ENCODE results near the gene FRAS1.
A peak's percentile ranks its signal among the peaks of the same experiment; 100 is the strongest.

GRCh38 chr4:78059524-78059889 lies 2.4 kb downstream of the FRAS1 start:
- TF ChIP-seq POLR2AphosphoS5 (IDR thresholded peaks at IDR 0.05): no peak
- TF ChIP-seq CTCF (IDR thresholded peaks at IDR 0.05): peak; percentile 31 to 65 (median 44)
- TF ChIP-seq POLR2A (IDR thresholded peaks at IDR 0.05): no peak
